IPS-18c (cell line): Measurements from ENCODE around the gene AKR1C2.
"Not testable (repeated sequence)": the region's sequence is repeated elsewhere in the genome, so short reads cannot be mapped to it uniquely, and the experiment has no call there.

Experiments
- H3K4me3 ChIP-seq: 2 replicates; pipeline ENCODE4 v1.7.0; 2013; ENCODE audit warnings: low read depth, mild to moderate bottlenecking, low read length, moderate library complexity; ENCODE audit not compliant: insufficient read depth
- H3K9me3 ChIP-seq: one replicate; pipeline ENCODE4 v1.6.1; 2013; ENCODE audit warnings: mild to moderate bottlenecking, low read length, moderate library complexity; ENCODE audit not compliant: control insufficient read depth, insufficient read depth

AKR1C2 gene

DNA sequence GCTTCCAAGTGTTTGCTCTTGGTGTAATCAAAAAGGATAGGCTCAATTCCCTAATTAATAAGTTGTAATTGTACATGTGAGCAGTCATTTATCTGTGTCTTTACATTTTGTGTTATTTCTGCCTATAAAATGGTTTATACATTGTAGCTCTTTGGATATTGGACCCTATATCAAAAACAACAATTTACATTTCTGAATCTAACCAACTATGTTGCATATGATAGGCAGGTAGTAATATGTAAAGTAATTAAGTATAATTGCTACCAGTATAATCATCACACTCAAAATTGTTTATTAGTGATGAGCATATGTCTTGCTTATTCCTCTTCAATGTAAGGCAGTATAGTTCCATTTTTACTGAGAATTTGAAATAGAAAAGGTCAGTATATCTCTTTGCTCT is 26.6 kb downstream of the AKR1C2 start:
- no peaks in the 10 kb centered on the region for H3K9me3 ChIP-seq
- no peak overlapping the region for H3K4me3 ChIP-seq

- not testable (repeated sequence) for H3K4me3 ChIP-seq
Measured at GRCh38 chr10:4974400-4974799, 29.3 kb downstream of the AKR1C2 start.

DNA sequence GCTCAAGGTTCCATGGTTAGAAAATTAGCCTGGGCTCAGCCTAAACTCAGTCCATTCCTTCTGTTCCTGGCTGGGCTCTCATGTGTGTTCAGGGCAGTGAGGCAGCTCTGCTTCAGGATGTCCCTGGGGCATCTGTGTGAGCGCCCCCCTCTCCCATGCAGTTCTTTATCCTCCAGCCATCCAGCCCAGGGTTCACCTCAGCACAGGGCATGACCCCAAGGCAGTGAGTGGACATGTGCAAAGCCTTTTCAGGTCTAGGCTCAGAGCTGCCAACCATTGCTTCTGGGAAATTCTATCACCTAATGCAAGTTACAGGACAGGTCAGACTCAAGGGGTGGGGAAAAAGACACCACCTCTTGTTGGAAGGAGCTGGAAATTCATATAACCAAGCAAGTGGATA is 30.4 kb downstream of the AKR1C2 start:
- not testable (repeated sequence) for H3K4me3 ChIP-seq, H3K9me3 ChIP-seq

More at GRCh38 chr10:4974400-4974799, 29.3 kb downstream of the AKR1C2 start:
- not testable (repeated sequence) for H3K9me3 ChIP-seq

DNA sequence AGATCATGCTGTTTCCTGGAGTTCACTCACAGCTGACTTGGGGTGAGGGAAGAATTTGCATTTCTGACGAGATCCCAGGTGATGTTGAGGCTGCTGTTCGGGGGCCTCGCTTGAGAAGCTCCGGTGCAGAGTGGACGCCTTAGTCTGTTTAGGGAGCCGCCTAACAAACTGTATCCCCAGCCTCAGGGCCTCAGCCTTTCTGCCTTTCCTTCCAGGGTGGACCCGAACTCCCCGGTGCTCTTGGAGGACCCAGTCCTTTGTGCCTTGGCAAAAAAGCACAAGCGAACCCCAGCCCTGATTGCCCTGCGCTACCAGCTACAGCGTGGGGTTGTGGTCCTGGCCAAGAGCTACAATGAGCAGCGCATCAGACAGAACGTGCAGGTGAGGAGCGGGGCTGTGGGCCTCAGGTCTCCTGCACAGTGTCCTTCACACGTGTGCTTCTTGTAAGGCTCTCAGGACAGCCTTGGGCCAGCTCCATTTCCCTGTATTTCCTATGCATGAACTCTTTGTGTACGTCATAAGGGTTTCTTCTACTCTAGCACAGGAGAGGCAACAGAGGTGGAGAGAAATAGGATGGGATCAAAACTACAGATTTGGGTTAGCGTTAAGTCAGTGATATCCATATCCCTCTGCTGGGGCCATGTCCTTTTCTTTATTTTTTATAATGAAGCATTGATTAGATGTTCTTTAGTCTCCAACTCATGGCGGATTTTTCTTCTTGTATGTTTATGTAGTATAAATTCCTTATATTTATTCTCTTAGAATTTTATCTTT is 31.1 kb downstream of the AKR1C2 start:
- H3K4me3 ChIP-seq, H3K9me3 ChIP-seq: not testable (repeated sequence)

DNA sequence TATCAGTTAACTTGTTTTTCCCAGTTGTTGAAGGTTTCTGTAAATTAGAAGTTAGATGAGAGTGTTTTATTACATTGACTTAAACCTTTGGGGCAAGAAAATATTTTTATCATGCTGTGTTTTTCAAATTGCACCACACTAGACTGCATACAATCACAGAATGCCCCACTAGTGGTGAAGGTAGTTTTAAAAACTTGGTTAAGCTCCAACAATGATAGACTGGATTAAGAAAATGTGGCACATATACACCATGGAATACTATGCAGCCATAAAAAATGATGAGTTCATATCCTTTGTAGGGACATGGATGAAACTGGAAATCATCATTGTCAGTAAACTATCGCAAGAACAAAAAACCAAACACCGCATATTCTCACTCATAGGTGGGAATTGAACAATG is 33.3 kb downstream of the AKR1C2 start:
- H3K9me3 ChIP-seq, H3K4me3 ChIP-seq: not testable (repeated sequence)

DNA sequence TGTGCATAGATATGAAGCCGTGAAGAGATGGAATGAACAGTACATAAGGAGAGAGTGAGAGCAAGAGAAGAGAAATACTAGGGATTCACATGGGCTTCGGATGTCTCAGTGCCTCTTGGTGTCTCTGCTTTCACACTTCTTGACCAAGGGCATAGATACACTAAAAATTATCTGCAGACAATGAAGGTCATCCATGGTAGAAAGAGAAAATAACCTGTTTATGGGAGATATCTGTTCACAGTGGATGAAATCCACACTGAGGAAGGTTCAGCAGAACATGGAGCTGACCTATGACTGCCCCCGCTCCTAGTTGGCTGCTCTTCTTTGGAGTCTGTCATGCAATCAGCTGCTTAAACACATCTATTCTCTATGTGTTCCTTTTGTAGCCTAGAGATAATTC is 34.4 kb downstream of the AKR1C2 start:
- not testable (repeated sequence) for H3K4me3 ChIP-seq, H3K9me3 ChIP-seq

- not testable (repeated sequence) for H3K9me3 ChIP-seq, H3K4me3 ChIP-seq
Measured at GRCh38 chr10:4967189-4967588, 36.5 kb downstream of the AKR1C2 start.

DNA sequence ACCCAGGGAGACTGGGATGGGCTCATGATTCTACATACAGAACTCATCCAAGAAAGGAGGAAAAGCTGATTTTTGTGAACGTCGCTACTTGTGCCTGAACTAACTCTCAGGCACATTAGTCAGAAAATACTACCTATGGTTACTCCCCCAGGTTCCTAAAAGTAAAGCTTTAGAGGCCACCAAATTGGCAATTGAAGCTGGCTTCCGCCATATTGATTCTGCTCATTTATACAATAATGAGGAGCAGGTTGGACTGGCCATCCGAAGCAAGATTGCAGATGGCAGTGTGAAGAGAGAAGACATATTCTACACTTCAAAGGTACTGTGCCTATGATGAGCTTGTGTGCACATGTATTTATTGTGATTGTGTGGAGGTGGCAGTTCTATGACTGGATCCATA is 37.9 kb downstream of the AKR1C2 start:
- H3K9me3 ChIP-seq, H3K4me3 ChIP-seq: not testable (repeated sequence)

- not testable (repeated sequence) for H3K4me3 ChIP-seq
Measured at GRCh38 chr10:4963815-4964154, 39.9 kb downstream of the AKR1C2 start.

GRCh38 chr10:4962876-4963814 is 40.5 kb downstream of the AKR1C2 start, which contains the start of gene AKR1C1:
AKR1C1 (plus strand) TSS chr10:4963415; CDS start chr10:4963445, 30 bp downstream.
- not testable (repeated sequence) for H3K4me3 ChIP-seq, H3K9me3 ChIP-seq

More at GRCh38 chr10:4963815-4964154, 39.9 kb downstream of the AKR1C2 start:
- H3K9me3 ChIP-seq: not testable (repeated sequence)

DNA sequence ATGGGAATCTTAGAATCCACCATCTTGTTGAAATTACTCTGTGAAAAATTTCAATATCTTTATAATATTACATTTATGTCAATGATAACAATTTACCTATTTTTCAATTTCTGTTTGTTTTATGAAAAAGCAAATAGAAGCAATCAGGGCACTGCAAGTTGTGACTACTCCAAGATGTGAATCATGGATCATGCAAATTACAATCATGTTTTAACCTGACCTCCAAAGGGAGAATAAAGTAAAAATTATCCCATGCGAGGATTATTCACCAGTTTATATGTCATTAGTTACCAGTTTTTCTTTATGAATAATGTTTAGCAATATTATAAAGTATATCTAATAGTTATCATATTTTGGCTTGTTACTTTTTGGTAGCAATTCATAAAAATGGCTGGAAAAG is 41.3 kb downstream of the AKR1C2 start:
- H3K4me3 ChIP-seq, H3K9me3 ChIP-seq: not testable (repeated sequence)

- H3K9me3 ChIP-seq, H3K4me3 ChIP-seq: not testable (repeated sequence)
Measured at GRCh38 chr10:4961558-4961957, 42.1 kb downstream of the AKR1C2 start.

DNA sequence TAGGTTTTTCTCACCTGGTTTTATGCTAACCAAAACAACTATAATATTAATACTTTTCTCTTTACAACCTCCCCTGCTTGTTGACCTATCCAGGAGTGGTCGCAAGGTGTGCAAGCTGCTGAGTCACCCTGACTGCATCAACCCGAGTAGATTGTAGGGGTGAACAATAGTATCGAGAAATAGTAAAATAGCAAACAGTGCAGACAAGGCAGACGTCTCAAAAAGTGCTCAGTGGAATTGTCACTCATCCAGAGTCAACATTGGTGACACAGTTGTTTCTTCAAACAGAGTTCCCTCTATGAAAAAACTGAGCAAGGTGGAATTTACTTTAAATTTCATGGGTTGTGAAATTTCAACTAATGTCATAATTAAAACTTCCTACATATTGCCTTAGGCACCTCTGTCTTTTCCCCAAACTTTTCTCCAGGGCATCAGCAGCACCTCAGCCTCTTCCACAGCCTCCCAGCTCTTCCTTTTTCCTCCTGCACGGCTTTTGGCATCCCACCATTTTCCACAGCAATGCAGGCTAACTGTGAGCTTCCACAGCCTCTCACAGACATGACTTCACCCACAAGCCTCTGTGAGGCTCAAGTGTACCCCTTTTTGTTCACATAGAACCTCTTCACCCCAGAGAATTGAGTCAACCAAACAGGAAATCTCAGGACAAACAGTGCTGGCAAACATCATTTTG is 46.6 kb downstream of the AKR1C2 start:
- not testable (repeated sequence) for H3K9me3 ChIP-seq, H3K4me3 ChIP-seq

- not testable (repeated sequence) for H3K4me3 ChIP-seq, H3K9me3 ChIP-seq
Measured at GRCh38 chr10:4956088-4956487, 47.6 kb downstream of the AKR1C2 start.

DNA sequence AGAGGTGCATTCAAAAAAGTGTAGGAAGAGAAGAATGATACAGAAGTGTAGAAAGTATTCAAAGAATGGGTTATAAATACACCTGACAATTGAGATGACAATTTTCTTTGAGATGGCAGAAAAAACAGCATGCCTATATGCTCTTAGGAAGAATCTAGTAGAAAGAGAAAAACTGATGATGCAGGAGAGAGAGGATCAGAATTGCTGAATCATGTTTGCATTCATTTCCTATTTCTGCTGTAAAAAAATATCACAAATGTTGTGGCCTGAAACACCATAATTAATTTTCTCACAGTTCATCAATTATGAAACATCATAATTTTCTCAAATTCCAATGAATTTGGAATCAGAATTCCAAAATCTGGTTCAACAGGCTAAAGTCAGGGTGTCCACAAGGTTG is 50.3 kb downstream of the AKR1C2 start:
- no peak overlapping the region for H3K4me3 ChIP-seq
- H3K9me3 ChIP-seq: no peaks in the 10 kb centered on the region

DNA sequence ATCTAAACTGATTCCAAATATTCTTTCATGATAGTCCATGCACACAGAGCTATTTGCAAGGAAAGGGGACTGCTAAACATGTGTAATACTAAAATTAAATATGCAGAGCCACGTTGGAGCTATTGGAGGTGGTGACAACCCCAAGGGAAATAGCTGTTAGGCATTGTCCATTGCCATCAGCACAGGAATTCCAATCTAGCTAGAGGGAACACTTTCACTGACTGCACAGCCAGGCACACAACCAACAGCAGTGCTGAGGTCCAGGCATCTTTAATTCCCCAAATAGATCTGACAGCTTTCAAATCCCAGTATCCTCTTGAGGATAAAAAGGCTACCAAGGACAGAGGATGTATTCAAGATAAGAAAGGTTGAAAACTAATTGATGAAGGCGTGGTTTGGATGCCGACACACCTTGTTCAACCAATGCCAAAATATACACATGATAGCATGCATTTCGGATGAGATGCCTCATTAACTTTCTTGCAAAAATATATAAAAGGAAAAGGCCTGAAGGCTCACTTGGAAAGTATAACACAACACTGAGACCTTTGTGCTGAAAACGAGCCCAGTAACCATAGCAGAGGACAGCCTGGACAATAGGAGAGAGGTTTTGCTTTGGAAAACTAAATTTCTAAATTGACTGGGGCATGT is 52.0 kb downstream of the AKR1C2 start:
- not testable (repeated sequence) for H3K9me3 ChIP-seq, H3K4me3 ChIP-seq
